Fibroblast of skin of left quadriceps (primary cell): ENCODE results near the gene USP16.
"Not testable (repeated sequence)": the region's sequence is repeated elsewhere in the genome, so short reads cannot be mapped to it uniquely, and the experiment has no call there.

Experiments used
- DNase-seq, 2 experiments: peaks; one replicate each; pipeline ENCODE4 v3.0.0-alpha.2; 2013; ENCODE audit warnings: low read depth in 2 of 2

The USP16 gene

DNA sequence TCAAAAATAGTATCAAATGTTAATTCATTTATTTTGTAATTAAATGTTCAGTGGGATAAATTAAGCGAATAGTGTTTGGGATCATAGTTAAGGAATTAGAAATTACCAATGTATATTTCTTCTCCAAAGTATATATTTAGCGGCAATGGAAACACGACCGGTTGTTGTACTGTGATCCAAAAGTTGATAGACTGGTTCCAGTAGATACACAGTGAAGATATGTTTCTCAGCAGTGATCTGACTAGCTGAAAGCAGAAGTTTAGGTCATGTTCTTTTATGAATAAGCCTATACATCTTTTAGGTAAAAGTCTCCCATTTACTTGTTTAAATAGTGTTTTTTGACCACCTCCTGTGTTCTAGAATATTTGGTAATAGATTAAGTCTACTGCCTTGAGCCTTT lies 8.8 kb downstream of the USP16 start:
- DNase-seq = no peak

DNA sequence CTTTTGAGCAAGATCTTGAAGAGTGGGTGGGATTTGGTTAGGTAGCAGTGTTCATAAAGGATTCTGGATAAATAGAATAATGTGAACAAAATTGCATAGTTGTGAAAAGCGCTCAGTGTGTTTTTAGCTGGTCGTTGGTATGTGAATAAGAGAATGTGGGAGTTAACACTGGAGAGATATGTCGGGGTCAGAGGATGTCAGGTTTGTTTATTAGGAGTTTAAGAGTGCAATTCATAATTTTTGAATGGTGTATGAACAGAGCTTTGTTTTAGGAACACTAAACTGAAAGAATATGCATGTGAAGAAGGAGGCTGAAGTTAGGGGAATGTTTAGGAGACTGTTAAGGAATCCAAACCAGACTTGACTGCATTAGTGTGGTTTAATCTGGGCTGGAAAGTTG lies 9.4 kb downstream of the USP16 start:
- no peak for DNase-seq

DNA sequence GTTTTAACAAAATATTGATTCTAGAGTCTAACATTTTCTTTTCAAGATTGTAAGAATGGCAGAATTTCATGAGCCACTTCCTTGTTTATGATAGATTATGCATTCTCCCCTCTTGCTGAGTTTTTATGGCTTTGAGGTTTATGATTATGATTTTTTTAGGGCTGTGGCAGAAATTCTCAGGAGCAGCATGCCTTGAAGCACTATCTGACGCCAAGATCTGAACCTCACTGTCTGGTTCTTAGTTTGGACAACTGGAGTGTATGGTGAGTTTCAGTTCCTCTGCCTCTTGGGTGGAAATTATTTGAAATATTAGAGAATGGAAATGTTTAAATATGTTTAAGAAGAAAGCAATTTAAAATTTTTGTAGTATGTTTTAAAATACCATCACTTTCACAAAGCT lies 10.2 kb downstream of the USP16 start:
- no peak for DNase-seq

DNA sequence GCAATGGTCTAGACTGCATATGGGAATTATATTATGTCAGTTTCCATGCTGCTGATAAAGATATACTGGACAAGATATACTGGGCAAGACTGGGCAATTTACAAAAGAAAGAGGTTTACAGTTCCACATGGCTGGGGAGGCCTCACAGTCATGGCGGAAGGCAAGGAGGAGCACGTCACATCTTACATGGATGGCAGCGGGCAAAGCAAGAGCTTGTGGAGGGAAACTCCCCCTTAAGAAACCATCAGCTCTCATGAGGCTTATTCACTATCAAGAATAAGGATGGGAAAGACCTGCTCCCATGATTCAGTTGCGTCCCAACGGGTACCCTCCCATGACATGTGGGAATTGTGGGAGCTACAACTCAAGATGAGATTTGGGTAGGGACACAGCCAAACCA lies 27.8 kb downstream of the USP16 start:
- DNase-seq = no peak

DNA sequence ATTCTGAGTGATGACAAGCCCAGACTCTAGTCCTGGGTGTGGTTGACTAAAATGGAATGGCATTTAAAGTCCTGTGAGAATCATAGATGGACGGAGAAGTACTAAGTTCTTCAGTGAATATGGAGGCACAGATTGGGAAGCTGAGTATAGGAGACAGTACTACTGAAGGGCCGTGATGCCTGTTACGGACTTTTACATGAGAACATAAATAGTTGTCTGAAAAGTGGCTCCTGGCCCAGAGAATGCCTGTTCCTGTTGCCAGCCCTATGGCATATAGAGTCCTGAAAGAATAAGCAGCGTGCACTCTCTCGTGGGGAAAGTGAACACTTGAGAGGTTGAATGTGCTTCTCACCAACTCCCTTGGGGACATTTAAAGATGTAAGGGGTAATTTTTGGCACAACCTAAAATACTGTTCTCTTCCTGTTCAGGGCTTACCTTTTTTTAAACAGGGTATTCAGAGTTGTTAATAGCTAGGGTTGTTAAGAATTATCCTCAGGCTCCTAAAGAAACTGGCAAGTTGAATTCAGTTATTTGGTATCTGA lies 28.6 kb downstream of the USP16 start:
- no peak for DNase-seq

DNA sequence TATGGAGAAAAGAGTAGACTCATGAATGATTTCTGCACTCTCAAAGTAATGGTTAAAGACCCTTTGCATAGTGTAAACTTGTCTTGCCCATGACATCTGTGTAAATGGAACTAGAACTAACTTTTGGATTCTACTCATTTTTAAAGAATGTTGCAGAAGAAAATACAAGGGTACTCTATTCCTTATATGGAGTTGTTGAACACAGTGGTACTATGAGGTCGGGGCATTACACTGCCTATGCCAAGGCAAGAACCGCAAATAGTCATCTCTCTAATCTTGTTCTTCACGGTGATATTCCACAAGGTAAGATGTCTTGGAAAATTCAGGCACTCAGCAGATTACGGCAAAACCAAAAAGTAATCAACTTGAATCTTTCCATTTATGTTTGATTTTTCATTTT lies 29.2 kb downstream of the USP16 start:
- DNase-seq = no peak

DNA sequence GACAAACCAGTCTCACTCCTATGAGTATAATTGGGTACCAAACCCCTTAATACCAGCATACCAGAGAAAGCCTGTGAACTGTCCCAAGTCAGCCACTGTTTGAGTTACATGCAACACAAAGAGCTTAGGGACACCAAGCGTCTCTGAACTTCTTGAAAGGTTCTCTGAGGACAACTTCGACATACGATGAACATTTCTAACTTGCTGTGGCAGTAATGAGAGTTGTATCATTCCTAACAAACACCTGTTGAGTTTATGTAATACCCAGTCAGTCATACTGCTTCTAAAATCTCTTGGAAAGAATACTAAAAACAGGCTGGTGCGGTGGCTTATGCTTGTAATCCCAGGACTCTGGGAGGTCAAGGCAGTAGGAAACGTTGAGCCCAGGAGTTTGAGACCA lies 30.6 kb downstream of the USP16 start:
- DNase-seq = no peak

DNA sequence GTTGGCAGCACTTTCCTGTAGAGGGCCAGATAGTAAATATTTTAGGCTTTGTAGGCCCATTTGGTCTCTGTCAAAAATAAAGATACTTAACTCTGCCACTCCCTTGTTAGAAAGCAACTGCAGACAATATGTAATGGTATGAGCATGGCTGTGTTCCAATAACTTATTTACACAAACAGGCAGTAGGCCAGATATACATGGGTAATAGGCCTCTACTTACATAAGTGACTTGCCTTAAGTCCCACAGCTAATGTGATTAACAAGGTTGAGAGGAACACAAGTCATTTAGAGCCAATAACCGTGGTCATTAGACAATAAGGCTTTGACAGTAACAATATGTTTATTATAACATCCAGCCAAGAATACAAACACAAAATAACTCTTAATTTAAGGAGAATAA lies 31.5 kb downstream of the USP16 start:
- no peak for DNase-seq

DNA sequence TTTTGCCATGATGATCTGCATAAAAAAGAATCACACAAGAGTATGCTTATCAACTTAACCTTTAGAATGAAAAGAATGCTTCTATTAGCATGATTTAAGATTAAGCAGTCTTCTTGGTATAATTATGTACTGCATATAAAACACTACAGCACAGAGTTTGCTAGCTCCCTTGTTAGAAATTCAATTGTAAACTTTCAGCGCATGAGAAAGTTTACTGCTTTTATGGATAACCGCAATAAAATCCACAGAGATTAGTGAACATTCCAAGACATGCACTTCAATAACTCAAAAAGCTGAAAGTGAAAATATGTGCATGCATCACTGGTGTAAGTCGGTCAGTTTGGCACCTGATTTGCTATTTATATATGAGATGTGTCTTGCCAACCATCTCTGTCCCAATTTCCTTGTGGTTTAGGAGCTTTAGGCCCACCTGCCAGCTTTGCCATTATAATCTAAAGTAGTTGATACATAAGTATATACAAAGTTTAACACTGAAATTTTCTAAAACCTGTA lies 32.1 kb downstream of the USP16 start:
- DNase-seq = no peak

DNA sequence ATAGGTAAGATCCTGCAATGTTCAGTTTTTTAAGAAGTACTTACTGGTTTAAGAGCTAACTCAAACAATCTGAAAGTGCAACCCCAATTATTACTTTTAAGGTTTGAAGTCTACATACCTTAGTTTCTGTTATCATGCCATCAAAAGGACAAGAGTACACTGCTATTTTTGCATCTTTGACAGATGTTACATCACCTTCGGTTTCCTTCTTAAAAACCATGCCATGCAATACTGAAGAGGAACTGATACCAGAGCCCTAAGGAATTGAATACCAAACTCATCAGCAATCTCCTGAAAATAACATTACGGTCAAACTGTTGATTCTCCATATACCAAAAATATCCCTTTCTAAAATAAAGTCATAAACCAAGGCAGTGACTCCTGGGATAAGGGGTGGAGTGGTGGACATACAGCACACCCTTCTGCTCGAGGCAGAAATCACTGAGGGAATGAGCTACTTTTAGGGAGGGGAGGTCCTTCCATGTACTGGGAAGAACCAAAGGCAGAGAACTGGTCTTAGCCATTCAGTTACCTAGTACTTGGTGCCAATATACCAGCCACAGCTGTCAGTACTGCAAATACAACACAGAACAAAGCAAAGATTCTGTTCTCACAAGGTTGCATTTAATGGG lies 40.5 kb downstream of the USP16 start:
- no peak for DNase-seq

DNA sequence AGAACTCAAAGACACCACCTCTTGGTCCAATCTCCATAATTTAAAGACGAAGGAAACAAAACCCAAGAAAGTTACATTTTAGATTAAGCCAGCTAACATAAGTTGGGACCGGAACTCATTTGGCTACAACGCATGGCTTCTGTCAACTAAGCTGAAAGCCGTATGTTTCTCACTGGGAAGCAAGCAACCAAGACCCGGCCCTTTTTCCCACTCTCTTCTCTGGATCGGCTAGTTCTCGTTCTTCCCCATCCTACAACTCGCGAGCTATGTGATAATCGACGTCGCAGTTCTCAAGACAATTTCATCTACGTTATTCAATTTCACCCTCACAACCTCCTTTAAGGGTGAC lies 48.4 kb downstream of the USP16 start:
- DNase-seq = no peak

DNA sequence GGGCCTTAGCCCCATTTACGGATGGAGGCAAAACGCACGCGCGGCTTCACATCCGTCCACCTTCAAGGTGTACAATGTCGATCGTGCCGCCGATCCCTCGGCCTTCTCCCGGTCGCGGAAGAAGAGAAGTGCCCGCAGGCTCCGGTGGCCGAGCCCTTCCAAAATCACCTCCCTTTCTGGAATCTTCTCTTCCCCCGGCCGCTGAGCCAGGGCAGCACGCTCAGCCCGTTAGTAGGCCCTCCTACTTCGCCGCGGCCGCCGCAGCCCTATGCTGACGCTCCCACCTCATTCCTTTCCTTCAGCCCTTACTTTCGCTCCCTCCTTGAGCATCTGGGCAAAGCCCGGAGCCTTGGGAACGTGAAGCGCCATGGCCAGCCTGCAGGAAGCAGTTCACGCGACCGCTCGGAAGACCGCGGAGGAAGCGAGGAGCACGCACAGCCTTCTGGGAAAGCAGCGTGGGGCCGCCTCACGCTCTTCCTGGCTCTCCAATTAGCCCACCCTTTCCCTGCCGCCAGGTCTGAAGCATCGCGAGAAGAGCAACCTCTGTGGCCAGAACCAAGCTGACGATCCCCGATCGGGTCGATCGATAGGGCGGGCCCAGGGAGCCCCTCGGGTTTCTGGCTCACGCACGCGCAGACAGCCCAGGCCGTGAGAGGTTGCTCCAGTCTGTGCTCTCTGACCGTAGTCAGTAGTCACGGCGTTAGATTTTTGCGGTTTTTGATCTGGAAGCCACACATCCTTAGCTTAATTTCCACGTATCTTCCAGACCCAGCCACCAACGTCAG lies 48.9 kb downstream of the USP16 start, which contains the start of gene CCT8:
TSS of gene CCT8 (minus strand) at position 427 of the 785 bp plus-strand sequence. CDS start at position 369, 58 bp downstream.
- DNase-seq = peak; percentile 99 to 100

DNA sequence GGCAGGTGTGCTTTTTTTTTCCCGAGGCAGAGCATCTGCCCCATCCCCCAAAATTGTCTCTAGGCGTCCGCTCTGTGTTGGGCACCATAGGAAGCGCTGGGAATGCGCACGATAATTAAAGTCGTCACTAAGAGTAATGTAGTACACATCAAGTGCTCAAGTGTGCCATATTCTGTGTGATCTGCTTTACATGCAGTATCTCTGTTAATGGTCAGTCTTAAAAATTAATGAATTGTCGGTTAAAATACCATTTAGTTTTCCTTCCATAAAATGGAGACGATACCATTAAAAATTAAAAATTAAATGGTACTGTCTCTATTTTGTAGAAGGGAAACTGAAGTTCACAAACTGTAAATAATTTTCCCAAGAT lies 49.5 kb downstream of the USP16 start:
- DNase-seq = no peak

DNA sequence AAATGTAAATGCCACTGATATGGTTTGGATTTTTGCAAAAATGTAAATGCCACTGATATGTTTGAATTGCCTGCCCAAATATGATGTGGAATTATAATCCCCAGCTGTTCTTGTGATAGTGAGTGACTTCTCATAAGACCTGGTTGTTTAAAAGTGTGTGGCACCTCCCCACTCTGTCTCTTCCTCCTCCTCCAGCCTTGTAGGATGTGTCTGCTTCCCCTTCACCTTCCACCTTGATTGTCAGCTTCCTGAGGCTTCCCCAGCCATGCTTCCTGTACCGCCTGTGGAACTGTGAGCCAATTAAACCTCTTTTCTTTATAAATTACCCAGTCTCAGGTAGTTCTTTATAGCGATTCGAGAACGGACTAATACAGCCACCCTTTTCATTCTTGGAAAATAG lies 50.3 kb downstream of the USP16 start:
- no peak for DNase-seq

DNA sequence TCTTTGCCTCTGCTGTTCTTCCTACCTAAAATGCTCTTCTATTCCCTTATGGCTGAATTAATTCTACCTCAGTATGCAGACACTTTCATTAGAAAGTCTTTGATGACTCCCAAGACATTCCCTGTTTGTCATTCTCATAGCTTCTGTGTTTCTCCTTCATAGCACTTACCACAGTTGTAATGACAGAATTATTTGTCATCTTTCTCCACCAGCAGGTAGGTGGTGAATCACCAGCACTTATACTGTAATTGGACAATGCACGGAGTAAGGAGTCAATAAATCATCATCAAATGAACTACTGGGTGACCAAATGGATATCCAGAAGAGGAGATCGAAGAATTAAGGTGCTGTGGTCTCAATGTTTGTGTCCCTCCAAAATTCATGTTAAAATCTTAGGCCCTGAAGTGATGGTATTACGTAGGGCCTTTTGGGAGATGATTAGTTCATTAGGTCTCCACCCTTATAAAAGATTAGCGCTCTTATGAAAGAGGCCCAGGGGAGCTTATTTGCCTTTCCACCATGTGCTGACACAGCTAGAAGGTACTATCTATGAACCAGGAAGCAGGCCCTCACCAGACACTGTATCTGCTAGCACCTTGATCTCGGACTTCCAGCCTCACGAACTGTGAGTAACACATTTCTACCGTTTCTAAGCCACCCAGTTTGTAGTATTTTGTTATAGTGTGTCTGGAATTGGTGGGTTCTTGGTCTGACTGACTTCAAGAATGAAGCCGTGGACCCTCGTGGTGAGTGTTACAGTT lies 51.4 kb downstream of the USP16 start:
- no peak for DNase-seq

DNA sequence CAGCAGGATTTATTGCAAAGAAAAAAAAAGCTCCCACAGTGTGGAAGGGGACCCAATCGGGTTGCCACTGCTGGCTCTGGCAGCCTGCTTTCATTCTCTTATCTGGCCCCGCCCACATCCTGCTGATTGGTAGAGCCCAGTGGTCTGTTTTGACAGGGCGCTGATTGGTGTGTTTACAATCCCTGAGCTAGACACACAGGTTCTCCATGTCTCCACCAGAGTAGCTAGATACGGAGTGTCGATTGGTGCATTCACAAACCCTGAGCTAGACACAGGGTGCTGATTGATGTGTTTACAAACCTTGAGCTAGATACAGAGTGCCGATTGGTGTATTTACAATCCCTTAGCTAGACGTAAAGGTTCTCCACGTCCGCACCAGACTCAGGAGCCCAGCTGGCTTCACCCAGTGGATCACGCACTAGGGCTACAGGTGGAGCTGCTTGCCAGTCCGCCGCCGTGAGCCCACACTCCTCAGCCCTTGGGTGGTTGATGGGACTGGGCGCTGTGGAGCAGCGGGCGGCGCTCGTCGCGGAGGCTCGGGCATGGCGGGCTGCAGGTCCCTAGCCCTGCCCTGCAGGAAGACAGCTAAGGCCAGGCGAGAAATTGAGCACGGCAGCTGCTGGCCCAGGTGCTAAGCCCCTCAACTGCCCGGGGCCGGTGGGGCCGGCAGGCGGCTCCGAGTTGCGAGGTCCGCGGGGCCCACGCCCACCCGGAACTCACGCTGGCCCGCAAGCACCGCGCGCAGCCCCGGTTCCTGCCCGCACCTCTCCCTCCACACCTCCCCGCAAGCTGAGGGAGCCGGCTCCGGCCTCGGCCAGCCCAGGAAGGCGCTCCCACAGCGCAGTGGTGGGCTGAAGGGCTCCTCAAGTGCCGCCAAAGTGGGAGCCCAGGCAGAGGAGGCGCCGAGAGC lies 52.5 kb downstream of the USP16 start:
- not testable (repeated sequence) for DNase-seq

DNA sequence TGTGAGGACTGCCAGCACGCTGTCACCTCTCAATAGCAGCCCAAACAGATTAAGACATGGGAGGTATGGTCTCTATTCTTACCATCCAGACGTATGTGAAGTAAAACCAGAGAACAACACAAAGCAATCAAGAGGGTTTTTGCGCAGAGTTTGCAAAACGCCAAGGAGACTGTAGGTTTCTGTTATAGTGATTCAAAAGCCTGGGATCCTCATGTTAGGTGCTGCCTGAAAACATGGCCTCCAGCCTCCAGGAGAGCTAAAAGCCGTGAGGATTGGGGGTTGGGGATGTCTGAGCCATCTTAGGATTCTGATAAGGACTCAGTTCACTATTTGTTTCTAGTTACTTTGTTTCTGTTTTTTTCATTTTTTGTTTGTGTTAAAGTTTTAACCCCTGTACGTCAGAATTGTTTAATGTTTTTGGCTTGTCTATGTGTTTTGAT lies 53.2 kb downstream of the USP16 start:
- no peak for DNase-seq

DNA sequence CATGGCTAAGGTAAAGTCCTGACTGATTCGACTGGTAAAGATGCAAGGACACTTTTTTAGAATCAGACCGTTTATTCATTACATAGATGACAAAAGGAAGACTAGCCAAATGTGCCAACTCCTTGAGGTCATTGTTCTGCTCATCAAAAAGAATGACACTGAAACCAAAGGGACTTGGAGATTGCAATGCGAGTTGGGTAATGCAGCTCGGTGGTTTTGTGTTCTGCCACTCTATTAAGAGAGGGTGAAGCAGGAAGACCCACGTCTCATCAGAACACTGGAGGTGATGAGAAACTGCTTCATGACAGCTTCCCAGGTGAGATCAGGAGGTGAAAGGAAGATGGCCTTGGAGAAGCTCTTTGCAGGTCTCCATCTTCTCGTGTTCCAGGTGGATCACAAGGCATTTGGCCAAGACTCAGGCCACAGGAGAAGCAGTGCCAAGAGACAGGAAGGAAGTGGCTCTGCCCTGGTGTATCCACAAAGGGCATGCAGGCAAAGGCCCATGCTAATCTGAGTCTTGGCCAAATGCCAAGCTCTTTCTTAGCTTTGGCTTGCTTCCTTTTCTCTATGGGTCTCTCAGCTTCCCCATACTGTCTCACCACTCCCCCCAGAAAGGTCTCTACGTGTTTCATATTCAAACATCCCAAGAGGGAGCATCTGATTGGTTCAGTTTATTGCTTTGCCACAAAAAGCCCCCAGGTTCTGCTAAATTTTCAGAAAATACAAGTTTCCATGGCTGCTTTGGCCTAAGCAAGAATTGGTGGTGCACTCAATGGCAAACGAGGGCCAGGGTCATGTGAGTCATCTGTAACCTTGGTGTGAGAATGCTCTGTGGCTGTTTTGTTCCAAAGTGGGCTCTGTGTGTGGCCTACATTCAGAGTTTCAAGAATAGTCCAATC lies 54.6 kb downstream of the USP16 start:
- no peak for DNase-seq

DNA sequence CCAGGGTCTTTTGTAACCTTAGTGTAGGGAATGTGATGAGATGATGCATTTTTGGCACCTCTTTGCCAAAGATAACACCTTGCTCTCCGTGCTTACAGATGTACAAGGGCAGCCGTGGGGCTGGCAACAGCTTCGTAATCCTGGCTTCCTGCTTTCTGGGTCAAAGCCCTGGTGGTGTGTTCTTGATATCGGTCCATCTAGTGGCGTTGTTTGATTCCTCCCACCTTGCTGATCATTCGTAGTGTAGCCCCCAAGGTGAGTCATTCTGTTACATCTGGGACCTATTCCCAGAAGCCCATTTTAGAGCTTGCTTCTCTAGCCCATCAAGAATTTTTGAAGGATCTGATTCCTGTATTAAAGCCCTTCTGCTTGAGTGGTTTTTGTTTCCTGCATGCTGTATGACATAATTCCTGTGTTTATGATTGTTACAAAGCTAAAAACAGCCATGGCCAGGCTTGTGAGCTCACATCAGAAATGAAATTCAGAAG lies 56.0 kb downstream of the USP16 start:
- DNase-seq = no peak
